Psoas muscle (tissue), 8 donors: ENCODE measurements around the gene IKZF1. TPM values are rescaled to one million over a fixed set of nuclear protein-coding genes. Genes with fewer than 3 reads are reported as not detected.

ENCODE experiments used
- ATAC-seq, 4 donors: fragments of 200-7000 bp; cut with Tn5 transposase; one replicate each; pipeline ENCODE4 v1.9.1; 2020; ENCODE audit warnings: moderate library complexity in 3 of 4, mild to moderate bottlenecking in 2 of 4
- DNase-seq, 2 donors: peaks; one replicate each; pipeline ENCODE4 v3.0.0-alpha.2; 2020
- H3K27ac ChIP-seq: fragments of 200-600 bp; one replicate; pipeline ENCODE4 v1.8.0; 2022
- H3K27me3 ChIP-seq, 3 donors: fragments of 200-600 bp in 1 of 3; one replicate each; pipeline versions ENCODE4 v1.6.1 to v1.8.0; 2013 to 2022; ENCODE audit warnings: low read length in 2 of 3, mild to moderate bottlenecking in 2 of 3, moderate library complexity in 1 of 3; ENCODE audit not compliant: insufficient read depth in 3 of 3
- H3K36me3 ChIP-seq, 2 donors: fragments of 200-600 bp in 1 of 2; one replicate each; pipeline versions ENCODE4 v1.6.1 to v1.8.0; 2013 to 2022; ENCODE audit warnings: low read depth in 1 of 2, mild to moderate bottlenecking in 1 of 2, moderate library complexity in 1 of 2; ENCODE audit not compliant: insufficient read depth in 1 of 2
- H3K4me1 ChIP-seq: fragments of 200-600 bp; one replicate; pipeline ENCODE4 v1.8.0; 2022
- H3K4me3 ChIP-seq: fragments of 200-600 bp; one replicate; pipeline ENCODE4 v1.8.0; 2022; ENCODE audit warnings: mild to moderate bottlenecking
- H3K9me3 ChIP-seq: fragments of 200-600 bp; one replicate; pipeline ENCODE4 v1.8.0; 2022
- WGBS, 3 donors: extraction: QIAGEN DNeasy Blood & Tissue Kit; methylation state at CpG; one replicate each; pipeline versions ENCODE4 v1.1.6 to v1.1.7; 2013; 5-methylcytosine and 5-hydroxymethylcytosine counted together
- intact Hi-C, 2 donors: fragments of 100-400 bp; cut with DNase I; formaldehyde crosslinking; loops; one replicate each; pipeline versions ENCODE4 v1.11.0 to v1.14.2; 2022
- polyA plus RNA-seq, 3 donors: library from polyadenylated mRNA; stranded (reverse); fragments of 200-250 nt; gene quantifications; one replicate each; pipeline ENCODE4 v1.2.3, GENCODE V29; 2013
- total RNA-seq, 4 donors: library from RNA; stranded (reverse); fragmentation: NEBNext Ultra II Directional in 2 of 4; extraction: Animal tissue kit (Norgen Biotek cat#: 25700) in 2 of 4; gene quantifications; one replicate each; pipeline versions ENCODE4 v1.2.1 to v1.2.4, GENCODE V29; 2021 to 2023
- TF ChIP-seq, protein P1 (sequence below): fragments of 200-600 bp; IDR thresholded peaks from one replicate; pipeline ENCODE4 v1.8.0; 2022; ENCODE audit warnings: antibody characterized with exemption
- donor health status: healthy with polysubstance abuse.
- donor health status: DM: no; HTN: no; CAD: no; lungs with moderate emphysema.
- donor health status: Bipolar disorder and iron deficiency.
- donor health status: healthy.
- donor health status: DM: yes; HTN: yes; CAD: no.
- donor health status: DM: no; HTN: no; CAD: no.
- donor health status: DM: no; HTN: no; CAD: no.
- donor health status: DM: yes; HTN: yes; CAD: no.

IKZF1 gene
- total and polyA plus RNA-seq, 7 donors = 0.18 to 2.0 (median 1.1) TPM

DNA sequence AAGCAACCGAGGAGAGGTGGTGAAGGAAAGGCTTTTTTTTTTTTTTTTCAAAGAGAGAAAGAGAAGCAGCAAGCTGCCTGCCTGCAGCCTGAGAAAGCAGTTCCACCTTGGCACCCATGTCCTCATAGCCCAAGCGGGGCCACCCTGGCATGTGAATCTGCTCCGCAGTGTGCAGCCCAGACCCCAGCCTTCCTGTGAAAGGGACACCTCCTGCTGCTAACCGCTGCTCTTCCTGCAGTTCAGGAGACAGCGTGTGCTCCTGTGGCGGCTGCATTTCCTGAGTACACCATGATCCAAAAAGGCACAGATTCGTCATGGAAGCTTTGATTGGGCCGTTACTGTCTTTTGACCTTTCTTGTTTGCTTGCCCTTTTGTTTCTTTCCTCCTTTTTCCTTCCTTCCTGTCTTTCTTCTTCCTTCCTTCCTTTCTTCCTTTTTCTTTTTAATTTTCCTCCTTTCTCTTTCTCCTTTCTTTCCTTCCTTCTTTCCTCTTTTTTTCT is 38.1 kb downstream of the IKZF1 start:
- intact Hi-C loops = no loop called here
- H3K4me1 ChIP-seq = no peaks in the 10 kb centered on the region
- 6 to 14% (median 8%) methylated on average over 8 of the region's 8 CpGs for WGBS, 3 donors
- no peaks in the 10 kb centered on the region for H3K36me3 ChIP-seq
- no peak overlapping the region for H3K4me3 ChIP-seq
- TF ChIP-seq, protein P1, sequence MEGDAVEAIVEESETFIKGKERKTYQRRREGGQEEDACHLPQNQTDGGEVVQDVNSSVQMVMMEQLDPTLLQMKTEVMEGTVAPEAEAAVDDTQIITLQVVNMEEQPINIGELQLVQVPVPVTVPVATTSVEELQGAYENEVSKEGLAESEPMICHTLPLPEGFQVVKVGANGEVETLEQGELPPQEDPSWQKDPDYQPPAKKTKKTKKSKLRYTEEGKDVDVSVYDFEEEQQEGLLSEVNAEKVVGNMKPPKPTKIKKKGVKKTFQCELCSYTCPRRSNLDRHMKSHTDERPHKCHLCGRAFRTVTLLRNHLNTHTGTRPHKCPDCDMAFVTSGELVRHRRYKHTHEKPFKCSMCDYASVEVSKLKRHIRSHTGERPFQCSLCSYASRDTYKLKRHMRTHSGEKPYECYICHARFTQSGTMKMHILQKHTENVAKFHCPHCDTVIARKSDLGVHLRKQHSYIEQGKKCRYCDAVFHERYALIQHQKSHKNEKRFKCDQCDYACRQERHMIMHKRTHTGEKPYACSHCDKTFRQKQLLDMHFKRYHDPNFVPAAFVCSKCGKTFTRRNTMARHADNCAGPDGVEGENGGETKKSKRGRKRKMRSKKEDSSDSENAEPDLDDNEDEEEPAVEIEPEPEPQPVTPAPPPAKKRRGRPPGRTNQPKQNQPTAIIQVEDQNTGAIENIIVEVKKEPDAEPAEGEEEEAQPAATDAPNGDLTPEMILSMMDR = no peak
- H3K27ac ChIP-seq = no peak overlapping the region
- ATAC-seq = no peak
- no peaks in the 10 kb centered on the region for H3K9me3 ChIP-seq
- no peak for DNase-seq
- H3K27me3 ChIP-seq = peaks cover 0 to under 1% (median 0%) of the 10 kb centered on the region in 3 donors

DNA sequence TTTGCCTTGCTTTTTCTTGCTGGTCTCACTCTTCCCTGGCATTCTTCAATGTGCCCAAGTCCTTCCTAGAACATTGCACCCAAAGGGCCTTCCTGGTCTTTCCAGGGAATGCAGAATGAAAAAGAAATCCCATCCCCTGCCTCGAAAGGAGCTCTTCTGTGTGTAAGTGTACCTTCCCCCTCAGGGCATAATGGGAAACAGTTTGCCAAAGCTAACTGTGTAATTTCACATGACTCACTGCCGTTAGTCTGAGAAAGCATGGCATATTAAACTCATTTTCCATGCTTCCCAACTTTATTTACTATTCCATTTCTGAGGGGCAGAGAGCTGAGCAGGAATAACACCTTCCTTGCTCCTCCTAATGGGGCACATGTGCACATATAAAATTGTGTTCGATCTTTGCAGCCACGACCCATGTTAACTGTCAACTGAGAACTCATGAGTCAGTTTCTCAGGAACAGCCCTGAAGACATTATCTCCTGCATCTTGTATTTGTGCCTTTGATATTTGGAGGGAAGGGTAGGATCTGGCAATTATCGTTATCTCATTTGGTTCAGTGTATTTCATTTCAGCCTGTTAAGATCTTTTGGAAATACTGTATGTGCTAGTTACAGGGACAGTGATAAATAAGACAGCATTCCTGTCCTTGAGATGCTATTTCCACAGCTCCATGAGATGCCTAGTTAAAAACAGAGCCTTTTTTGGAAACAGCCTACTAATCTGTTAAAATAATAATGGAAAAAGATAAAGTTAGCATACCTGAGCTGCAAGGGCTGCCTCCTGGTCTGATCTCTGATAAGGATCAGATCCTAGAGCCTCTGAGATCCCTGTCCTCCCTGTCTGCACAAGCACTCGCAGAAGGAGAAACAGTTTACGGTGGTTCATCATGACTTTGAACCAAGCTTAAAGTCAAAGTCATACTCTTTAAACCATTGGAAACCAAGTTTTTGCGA is 42.3 kb downstream of the IKZF1 start:
- Histone ChIP-seq H3K27ac (no peak overlapping the region), H3K4me1 (no peaks in the 10 kb centered on the region), H3K9me3 (no peaks in the 10 kb centered on the region), H3K27me3 (peaks cover 0 to 6% (median 0%) of the 10 kb centered on the region in 3 donors), H3K4me3 (no peak overlapping the region), H3K36me3 (no peaks in the 10 kb centered on the region)
- intact Hi-C loops = no loop called here
- 51 to 60% (median 54%) methylated on average over 8 of the region's 8 CpGs for WGBS, 3 donors
- DNase-seq = no peak
- TF ChIP-seq, protein P1 = no peak
- ATAC-seq = no peak

- Histone ChIP-seq H3K27me3 (peaks cover 0 to 6% (median 0%) of the 10 kb centered on the region in 3 donors), H3K4me3 (no peak overlapping the region), H3K27ac (no peak overlapping the region), H3K9me3 (no peaks in the 10 kb centered on the region), H3K4me1 (no peaks in the 10 kb centered on the region), H3K36me3 (no peaks in the 10 kb centered on the region)
- TF ChIP-seq, protein P1 = no peak
- WGBS, 3 donors = 43 to 56% (median 51%) methylated on average over 10 of the region's 10 CpGs
- no peak for DNase-seq
- no peak for ATAC-seq
- intact Hi-C loops = no loop called here
Measured at GRCh38 chr7:50347693-50348092, 43.2 kb downstream of the IKZF1 start.

DNA sequence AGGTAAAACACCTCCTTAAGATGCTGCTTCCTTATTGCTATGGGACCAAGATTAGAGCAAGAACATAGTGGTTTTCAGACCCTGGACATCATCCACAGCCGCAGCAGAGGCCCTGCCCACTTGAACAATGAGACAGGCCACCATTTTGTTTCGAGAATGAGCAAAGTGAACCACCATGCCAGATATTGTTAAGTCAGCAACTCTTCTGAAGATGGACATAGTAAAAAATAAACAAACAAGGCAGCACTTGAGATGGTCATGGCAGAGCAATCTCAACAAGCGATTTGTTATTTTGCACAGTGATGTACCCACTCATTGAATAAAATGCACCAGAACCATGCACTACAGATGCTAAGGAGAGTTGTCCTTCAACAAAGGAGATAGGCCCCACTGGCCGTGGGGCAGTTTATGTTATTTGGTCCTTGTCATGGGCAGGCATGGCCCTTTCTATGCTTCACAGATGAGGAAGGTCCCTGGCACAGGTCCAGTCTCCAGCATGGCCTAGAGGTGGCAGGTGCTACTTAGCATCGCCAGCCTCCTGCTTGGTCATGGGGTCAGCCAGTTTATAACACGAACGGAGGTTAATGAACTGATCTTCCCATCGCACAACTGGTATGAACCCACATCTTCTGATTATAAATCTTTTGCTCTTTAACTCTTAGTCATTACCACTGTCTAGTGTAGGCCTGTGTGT is 44.1 kb downstream of the IKZF1 start:
- TF ChIP-seq, protein P1 = no peak
- Histone ChIP-seq H3K9me3 (no peaks in the 10 kb centered on the region), H3K36me3 (no peaks in the 10 kb centered on the region), H3K4me1 (no peaks in the 10 kb centered on the region), H3K27me3 (peaks cover 0 to 6% (median 0%) of the 10 kb centered on the region in 3 donors), H3K27ac (no peak overlapping the region), H3K4me3 (no peak overlapping the region)
- DNase-seq = no peak
- WGBS, 3 donors = 83 to 92% (median 89%) methylated on average over 8 of the region's 8 CpGs
- ATAC-seq = no peak
- intact Hi-C loops = no loop called here
